Iris pigment epithelial cell (primary cell): ENCODE measurements around the gene NAA38.

ENCODE experiments used
- DNase-seq: peaks from one replicate; pipeline ENCODE4 v3.0.0-alpha.2; 2011; ENCODE audit warnings: low read depth

NAA38 gene

GRCh38 chr17:7852919-7853690 lies 4.3 kb downstream of the NAA38 start:
- no peak for DNase-seq

GRCh38 chr17:7852262-7852670 lies 5.1 kb downstream of the NAA38 start:
- DNase-seq: no peak

- peak; percentile 80 for DNase-seq
These were observed 5.7 kb downstream of the NAA38 start for GRCh38 chr17:7851438-7852261.

- no peak for DNase-seq
These were observed 6.5 kb downstream of the NAA38 start for GRCh38 chr17:7850701-7851437.

- DNase-seq: no peak
These were observed 7.4 kb downstream of the NAA38 start for GRCh38 chr17:7849751-7850504.

DNA sequence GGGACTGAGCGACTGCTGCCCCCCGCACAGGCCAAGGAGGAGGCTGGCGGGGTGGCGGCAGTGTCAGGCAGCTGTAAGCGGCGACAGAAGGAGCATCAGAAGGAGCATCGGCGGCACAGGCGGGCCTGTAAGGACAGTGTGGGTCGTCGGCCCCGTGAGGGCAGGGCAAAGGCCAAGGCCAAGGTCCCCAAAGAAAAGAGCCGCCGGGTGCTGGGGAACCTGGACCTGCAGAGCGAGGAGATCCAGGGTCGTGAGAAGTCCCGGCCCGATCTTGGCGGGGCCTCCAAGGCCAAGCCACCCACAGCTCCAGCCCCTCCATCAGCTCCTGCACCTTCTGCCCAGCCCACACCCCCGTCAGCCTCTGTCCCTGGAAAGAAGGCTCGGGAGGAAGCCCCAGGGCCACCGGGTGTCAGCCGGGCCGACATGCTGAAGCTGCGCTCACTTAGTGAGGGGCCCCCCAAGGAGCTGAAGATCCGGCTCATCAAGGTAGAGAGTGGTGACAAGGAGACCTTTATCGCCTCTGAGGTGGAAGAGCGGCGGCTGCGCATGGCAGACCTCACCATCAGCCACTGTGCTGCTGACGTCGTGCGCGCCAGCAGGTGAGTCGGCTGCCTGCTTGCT lies 8.1 kb downstream of the NAA38 start:
- no peak for DNase-seq

DNA sequence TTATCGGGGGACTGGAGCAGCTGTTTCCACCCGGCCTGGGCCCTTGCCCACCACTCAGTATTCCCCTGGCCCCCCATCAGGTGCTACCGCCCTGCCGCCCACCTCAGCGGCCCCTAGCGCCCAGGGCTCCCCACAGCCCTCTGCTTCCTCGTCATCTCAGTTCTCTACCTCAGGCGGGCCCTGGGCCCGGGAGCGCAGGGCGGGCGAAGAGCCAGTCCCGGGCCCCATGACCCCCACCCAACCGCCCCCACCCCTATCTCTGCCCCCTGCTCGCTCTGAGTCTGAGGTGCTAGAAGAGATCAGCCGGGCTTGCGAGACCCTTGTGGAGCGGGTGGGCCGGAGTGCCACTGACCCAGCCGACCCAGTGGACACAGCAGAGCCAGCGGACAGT lies 8.6 kb downstream of the NAA38 start:
- no peak for DNase-seq

DNA sequence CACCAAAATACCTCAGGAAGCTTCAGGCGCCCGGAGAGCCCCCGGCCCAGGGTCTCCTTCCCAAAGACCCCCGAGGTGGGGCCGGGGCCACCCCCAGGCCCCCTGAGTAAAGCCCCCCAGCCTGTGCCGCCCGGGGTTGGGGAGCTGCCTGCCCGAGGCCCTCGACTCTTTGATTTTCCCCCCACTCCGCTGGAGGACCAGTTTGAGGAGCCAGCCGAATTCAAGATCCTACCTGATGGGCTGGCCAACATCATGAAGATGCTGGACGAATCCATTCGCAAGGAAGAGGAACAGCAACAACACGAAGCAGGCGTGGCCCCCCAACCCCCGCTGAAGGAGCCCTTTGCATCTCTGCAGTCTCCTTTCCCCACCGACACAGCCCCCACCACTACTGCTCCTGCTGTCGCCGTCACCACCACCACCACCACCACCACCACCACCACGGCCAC lies 9.2 kb downstream of the NAA38 start:
- DNase-seq: no peak

DNA sequence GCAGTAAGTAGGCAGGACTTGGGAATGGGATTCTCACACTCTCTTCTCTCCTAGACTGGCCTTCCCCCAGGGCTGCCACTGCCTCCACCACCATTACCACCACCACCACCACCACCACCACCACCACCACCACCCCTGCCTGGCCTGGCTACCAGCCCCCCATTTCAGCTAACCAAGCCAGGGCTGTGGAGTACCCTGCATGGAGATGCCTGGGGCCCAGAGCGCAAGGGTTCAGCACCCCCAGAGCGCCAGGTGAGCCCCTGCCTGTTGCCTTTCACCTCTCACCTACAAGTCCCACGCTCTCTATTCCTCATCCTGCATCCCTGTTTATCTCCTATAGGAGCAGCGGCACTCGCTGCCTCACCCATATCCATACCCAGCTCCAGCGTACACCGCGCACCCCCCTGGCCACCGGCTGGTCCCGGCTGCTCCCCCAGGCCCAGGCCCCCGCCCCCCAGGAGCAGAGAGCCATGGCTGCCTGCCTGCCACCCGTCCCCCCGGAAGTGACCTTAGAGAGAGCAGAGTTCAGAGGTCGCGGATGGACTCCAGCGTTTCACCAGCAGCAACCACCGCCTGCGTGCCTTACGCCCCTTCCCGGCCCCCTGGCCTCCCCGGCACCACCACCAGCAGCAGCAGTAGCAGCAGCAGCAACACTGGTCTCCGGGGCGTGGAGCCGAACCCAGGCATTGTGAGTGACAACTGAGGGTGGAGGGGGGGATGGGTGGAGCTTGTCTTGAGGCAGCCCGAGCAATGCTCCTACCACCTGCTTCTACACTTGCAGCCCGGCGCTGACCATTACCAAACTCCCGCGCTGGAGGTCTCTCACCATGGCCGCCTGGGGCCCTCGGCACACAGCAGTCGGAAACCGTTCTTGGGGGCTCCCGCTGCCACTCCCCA lies 10.3 kb downstream of the NAA38 start:
- no peak for DNase-seq

GRCh38 chr17:7846063-7846735 lies 11.2 kb downstream of the NAA38 start:
- DNase-seq: no peak

GRCh38 chr17:7845359-7846062 lies 11.8 kb downstream of the NAA38 start:
- no peak for DNase-seq

GRCh38 chr17:7844292-7845154 lies 12.8 kb downstream of the NAA38 start:
- DNase-seq: peak; percentile 97

GRCh38 chr17:7843536-7844291 lies 13.6 kb downstream of the NAA38 start:
- DNase-seq: peak; percentile 93

- no peak for DNase-seq
These were observed 14.2 kb downstream of the NAA38 start for GRCh38 chr17:7843257-7843535.

DNA sequence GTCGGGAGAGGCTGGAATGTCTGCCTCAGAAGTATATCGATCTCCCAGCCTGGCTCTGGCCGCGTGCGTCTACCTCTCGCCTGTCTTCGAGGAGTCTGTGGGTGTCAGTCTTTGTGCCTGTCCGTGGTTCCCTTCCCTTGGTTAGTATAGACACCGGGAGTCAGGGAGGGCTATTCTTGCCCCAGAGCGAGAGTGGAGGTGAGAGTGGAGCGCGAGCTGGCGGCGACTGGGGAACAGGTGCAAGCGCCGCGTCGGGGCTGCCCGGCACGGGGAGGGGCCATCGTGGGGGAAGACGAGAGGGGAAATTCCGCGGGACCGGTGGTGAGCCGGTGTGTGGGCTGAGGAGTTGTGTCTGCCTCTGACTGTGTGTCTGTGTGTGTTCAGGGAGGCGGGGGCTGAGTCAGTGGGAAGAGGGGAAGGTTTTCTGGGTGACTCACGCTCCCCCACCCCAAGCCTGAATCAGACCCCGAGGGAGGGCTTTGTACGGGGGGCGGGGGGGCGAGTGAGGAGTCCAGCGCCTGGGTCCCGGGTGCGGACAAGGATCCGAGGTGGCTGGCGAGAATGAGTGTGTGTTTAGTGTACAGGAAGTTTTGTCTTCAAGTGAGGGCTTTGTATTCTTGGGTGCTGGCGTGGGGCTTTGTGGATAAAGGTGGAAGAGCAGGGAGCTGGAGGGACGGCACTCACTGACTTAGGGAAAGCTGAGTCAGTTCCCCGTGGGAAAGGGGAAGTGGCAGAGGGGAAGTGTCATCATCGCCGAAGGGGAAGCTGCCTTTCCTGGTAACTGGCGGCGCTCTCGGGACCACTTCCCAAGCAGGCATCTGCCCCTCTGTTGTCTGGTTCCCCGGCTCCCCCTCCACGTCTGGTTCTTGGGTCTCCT lies 14.7 kb downstream of the NAA38 start:
- peak; percentile 97 for DNase-seq

DNA sequence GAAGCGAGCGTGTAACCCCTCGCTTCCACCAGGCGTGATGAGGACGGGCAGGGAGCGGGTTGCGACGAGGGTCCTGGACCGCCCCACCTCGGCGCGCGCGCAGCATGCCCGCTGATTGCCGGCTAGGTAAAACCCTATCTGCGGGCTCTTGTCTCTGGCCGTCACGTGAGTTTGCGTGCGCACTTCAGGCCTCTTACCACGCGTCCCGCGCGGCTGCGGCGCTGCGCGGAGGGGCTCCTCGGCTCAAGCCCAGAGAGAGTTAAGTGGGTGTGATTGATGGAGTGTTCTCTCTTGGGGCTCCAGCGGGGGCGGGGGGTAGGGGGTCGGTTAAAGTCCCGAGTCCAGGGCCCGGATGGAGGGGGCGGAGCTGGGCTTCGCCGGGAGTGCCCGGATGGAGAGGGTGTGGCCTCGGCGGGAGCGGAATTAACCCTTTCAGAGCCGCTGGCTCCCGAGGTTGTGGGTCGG lies 15.4 kb downstream of the NAA38 start:
- DNase-seq: peak; percentile 80
